Measurements from ENCODE around the gene SIN3B.
"Not testable (repeated sequence)": the region's sequence is repeated elsewhere in the genome, so short reads cannot be mapped to it uniquely, and the experiment has no call there.

SIN3B gene

GRCh38 chr19:16869331-16869972, 40.3 kb downstream of the SIN3B start:
- POLR2A ChIA-PET = interaction anchor here (0.6 kb wide), 1 partner anchor 261 kb away, joined by 3 read pairs; no protein-coding TSS in a partner anchor
- DNase-seq (ENCODE audit: low read depth, low spot score) = no peak
- CTCF ChIA-PET = interaction anchor here (1.2 kb wide), 1 partner anchor 24 kb away, joined by 4 read pairs; no protein-coding TSS in a partner anchor
- H3K4me3 ChIP-seq (ENCODE audit: low read depth, low read length) = no peak overlapping the region
- TF ChIP-seq CTCF (IDR thresholded peaks at IDR 0.05; ENCODE audit: insufficient read depth, low read length, missing control alignments) = no peak

- ChIA-PET POLR2A (no interaction called here), CTCF (no interaction called here)
- H3K4me3 ChIP-seq (ENCODE audit: low read depth, low read length) = no peak overlapping the region
- no peak for TF ChIP-seq CTCF (IDR thresholded peaks at IDR 0.05; ENCODE audit: insufficient read depth, low read length, missing control alignments)
- DNase-seq (ENCODE audit: low read depth, low spot score) = no peak
These were observed 42.7 kb downstream of the SIN3B start for GRCh38 chr19:16871871-16872270.

GRCh38 chr19:16872728-16873127, 43.5 kb downstream of the SIN3B start:
- TF ChIP-seq CTCF (IDR thresholded peaks at IDR 0.05; ENCODE audit: insufficient read depth, low read length, missing control alignments) = no peak
- POLR2A ChIA-PET = no interaction called here
- no peak overlapping the region for H3K4me3 ChIP-seq (ENCODE audit: low read depth, low read length)
- no peak for DNase-seq (ENCODE audit: low read depth, low spot score)
- CTCF ChIA-PET = no interaction called here

GRCh38 chr19:16873594-16873993, 44.4 kb downstream of the SIN3B start:
- H3K4me3 ChIP-seq (ENCODE audit: low read depth, low read length) = no peak overlapping the region
- POLR2A ChIA-PET = no interaction called here
- no peak for DNase-seq (ENCODE audit: low read depth, low spot score)
- no peak for TF ChIP-seq CTCF (IDR thresholded peaks at IDR 0.05; ENCODE audit: insufficient read depth, low read length, missing control alignments)
- CTCF ChIA-PET = no interaction called here

- H3K4me3 ChIP-seq (ENCODE audit: low read depth, low read length) = no peak overlapping the region
- DNase-seq (ENCODE audit: low read depth, low spot score) = no peak
- ChIA-PET CTCF (no interaction called here), POLR2A (no interaction called here)
- TF ChIP-seq CTCF (IDR thresholded peaks at IDR 0.05; ENCODE audit: insufficient read depth, low read length, missing control alignments) = no peak
These were observed 45.2 kb downstream of the SIN3B start for GRCh38 chr19:16874250-16874977.

- H3K4me3 ChIP-seq (ENCODE audit: low read depth, low read length); DNase-seq (ENCODE audit: low read depth, low spot score); CTCF ChIA-PET; POLR2A ChIA-PET: not testable (repeated sequence)
These were observed 45.7 kb downstream of the SIN3B start for GRCh38 chr19:16874978-16875299.
